ENCODE results near the gene MYO5C. TPM values are rescaled to one million over a fixed set of nuclear protein-coding genes. Genes with fewer than 3 reads are reported as not detected.

The MYO5C gene
- total RNA-seq, 1 donor from 2014 or later: 2.3 TPM

DNA sequence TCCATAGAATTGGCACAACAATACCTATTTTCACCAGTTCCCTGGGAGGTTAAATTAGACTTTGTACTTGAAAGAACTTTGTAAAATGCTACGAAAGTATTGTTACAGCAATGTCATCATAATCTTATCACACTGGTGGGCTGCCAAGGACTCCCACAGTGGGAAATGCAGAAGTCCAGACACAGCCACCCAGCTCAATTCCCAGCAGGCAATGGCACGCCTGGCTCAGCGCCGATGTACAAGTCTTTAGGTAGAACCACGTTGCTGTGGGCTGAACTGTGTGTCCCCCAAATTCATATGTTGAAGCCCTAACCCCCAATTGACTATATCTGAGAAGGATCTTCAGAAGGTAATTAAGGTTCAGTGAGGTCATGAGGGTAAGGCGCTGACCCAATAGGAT is 12.3 kb downstream of the MYO5C start:
- no peak for DNase-seq
- intact Hi-C loops (cut with DNase I): no loop called here
- no peak for ATAC-seq (ENCODE audit: poor library complexity)

DNA sequence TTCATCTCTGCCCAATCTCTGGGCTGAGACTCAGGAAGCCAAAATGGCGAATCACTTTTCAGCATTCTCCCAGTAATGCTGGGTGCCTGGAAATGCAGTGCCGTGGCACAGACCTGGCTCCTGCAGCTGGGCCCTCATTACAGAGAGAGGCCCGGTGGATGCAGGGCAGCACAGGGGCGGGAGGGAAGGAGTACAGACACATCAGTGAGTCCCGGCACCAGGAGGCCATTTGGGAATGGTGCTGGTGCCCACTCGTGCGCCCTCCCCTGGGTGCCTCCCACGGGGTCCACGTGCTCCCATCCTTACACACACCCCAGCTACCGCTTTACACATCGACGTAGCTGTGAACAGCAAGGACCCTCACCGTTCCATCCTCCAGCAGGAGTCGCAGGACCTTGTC is 13.2 kb downstream of the MYO5C start:
- DNase-seq (no peak), ATAC-seq (ENCODE audit: poor library complexity) (no peak)

DNA sequence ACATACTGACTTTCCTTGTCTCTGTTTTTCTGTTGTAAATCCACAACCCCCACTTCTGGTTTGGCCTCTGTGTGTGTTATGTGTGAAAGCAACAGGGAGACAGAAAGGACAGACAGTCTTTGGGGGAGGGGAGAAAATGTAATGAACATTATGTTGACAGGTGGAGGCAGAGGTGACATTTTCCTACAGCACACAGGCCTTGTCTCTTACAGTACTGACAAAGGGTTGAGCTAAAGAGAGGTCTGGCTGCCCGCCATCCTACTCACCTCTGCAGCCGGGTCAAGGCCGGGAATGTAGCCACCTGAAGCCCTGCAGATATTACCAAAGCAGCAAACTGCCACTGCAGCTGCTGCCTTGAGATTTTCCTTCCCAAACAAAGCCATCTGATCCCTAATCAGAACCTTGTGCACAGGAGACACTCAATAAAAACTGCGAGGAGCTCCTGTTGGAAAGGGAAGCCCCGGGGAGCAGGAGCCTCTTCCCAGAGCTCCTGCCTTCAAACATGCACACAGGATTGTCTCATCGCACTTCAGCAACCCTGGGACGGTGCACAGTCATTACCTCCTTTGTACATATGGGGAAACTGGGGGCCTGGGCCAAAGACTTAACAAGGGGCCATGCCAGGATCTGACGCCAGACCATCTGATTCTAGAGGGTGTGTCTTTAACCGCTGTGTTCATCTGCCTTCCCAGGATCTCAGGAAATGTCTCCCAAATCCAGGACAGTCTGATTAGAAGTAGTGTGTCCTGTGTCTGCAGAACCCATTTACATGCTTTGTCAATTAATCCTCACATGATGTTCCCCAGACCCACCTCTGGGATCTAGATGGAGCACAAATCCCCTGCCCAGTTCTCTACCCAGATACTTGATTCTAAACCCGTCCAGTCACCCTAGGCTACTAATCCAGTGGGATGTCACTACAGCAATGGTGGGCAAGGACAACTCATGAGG is 14.2 kb downstream of the MYO5C start:
- intact Hi-C loops (cut with DNase I): no loop called here
- DNase-seq (peak; percentile 76), ATAC-seq (ENCODE audit: poor library complexity) (peak; percentile 93)

More for the DNA sequence above, 13.2 kb downstream of the MYO5C start:
- intact Hi-C loops (cut with DNase I): no loop called here

DNA sequence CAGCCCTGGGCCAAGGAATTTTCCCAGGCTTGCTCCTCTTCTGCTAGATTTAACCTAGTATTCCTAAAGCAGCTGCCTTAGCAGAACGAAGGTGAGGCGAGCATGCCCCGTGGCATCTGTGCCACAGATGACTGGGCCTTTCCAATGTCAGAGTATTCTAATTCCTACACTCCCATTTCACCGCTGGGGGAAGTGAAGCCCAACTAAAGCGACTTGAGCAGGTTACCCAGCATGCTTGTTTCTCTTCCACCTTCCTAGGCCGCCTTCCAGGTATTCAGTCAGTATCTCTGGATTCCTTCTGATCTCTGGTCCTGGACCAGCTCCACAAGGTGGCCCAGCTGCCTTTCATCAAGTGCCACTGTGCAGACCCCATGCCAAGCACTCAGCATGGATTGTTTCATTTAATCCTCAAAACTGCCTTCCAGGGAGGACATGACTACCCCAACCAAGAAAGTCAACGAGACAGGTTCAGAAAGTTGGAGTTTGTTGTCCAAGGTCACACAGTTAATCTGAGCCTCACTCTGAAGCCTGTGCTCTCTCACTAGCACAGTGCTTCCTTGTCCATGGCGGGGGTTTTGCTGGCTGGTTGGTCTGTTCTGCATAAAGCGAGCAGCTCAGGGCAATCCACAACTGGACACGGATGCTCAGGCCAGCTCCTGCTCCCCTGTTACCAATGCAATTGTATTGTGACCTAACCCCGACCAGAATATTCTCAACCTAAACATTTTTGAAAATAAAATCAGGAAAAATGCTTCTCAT is 15.1 kb downstream of the MYO5C start:
- DNase-seq: no peak
- intact Hi-C loops (cut with DNase I): no loop called here
- ATAC-seq (ENCODE audit: poor library complexity): peak; percentile 51

DNA sequence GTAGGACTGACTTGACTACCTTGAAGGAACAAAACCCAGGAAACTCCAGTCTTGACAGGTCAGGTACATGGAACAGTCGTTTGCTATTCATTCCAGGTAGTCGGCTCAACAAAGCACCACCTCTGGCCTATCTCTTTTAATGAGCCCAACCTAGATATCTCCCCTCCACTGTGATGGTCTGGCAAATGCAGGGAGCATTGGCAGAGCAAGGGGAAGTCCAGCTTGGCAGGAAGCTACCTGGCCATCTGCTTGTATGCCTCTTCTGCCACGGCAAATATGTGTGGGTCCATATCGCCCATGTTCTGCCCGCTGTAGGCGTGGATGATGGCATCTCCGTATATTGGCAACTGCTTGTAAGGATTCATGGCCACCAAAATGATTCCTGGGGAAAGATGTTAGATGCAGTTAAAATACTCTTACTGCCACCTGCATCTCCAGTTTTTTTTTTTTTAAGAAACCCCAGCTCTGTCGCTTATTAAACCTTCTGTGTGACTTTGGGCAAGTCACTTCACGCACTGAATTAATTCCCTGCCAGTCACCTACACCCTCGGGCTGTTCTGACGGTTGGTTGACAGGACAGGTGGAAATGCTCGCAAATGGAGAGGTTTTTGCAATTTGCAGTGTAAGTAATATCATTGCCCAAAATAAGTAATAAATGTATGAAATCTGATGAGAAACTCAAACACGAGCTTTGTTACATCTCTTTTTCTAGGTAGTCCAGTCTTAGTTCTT is 16.8 kb downstream of the MYO5C start:
- no peak for ATAC-seq (ENCODE audit: poor library complexity)
- no peak for DNase-seq
- intact Hi-C loops (cut with DNase I): no loop called here

DNA sequence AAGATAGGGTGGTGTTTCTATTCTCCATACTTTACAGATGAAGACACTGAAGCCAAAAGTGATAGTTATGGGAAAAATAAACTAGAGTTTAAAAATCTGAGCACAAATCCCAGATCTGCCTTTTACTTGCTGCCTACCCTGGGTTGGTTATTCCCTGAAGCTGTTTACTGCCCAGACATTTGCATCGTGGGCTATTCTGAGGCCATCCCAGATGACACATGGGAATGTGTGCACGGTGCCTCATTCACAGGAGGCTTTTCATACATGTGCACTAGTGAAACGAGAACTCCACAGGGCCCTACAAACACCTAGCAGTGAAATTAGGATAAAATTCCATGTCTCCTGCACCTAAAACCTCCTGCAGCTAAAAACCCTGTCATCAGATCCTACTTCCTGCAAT is 17.5 kb downstream of the MYO5C start:
- DNase-seq (no peak), ATAC-seq (ENCODE audit: poor library complexity) (no peak)
- intact Hi-C loops (cut with DNase I): no loop called here

DNA sequence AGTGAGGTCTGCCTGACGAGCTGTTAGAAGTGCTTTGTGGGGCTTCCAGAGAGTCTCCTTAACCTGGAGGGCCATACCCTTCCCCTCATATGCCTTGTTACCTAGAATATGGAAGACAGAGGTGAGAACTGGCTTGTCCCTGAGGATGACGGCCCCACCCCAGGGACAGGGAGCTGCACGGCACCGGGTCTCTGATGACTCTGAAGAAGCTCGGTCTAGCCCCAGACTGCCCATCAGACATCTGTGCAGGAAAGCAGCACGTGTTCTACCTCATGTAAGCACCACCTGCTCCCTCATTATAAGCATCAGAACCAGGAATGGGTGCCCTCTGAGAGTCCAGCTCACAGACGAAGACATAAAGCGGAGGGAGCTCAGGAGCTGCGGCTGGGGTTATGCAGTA is 18.0 kb downstream of the MYO5C start:
- intact Hi-C loops (cut with DNase I): no loop called here
- ATAC-seq (ENCODE audit: poor library complexity): no peak
- no peak for DNase-seq

DNA sequence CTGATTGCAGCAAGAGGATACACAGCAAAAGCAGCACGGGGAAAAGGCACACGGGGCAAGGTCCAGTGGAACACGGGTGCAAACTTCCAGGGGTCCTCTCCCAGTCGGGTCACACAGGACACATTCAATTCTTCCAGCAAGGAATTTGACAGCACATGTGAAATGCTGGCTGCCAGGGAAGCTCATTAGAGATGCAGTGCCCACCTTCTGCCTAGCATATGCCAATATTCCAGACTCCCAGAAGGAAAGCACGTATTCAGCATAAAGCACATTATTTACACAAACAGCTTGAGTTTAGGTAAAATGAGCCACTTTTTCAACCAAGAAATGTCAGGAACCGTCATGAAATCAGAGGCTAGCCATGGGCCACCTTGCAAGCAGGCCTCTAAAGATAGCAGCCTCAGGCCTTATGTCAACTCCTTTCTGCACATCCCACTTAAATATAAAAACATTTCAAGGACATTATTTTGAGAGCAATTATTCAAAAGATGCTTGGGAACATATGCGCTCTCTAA is 19.3 kb downstream of the MYO5C start:
- ATAC-seq (ENCODE audit: poor library complexity) (no peak), DNase-seq (no peak)
- intact Hi-C loops (cut with DNase I): no loop called here

DNA sequence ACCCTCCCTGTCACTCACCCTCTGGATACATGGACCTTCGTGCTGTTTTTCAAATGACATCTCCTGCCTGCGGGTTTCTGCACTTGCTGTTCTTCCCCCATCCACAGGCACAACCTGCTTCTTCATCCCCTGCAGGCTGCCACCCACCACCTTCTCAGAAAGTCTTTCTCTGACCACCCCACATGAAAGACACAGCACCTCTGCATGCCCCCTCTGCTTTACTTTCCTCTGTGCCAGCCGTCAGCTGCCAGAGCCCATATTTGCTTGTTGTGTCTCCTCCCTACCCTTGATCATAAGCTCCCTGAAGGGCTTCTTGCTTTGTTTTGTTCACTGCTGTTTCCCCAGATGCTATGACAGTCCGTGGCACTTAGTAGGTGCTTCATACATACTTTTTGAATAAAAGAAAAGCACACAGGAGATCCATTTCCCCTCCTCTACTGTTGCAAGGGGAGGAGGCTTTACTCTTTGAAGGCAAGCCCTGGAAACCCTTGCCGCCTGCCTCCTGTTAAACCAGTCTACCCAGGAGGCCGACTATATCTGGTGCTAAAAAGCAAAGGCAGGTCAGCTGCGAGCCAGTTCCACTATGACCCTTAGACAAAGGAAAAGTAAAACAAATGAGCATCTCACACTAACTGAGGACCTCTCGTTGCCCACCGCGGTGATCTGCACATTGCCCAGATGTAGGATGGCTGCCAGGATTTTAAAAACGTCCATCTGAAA is 31.9 kb downstream of the MYO5C start:
- no peak for DNase-seq
- ATAC-seq (ENCODE audit: poor library complexity): no peak
- intact Hi-C loops (cut with DNase I): no loop called here

DNA sequence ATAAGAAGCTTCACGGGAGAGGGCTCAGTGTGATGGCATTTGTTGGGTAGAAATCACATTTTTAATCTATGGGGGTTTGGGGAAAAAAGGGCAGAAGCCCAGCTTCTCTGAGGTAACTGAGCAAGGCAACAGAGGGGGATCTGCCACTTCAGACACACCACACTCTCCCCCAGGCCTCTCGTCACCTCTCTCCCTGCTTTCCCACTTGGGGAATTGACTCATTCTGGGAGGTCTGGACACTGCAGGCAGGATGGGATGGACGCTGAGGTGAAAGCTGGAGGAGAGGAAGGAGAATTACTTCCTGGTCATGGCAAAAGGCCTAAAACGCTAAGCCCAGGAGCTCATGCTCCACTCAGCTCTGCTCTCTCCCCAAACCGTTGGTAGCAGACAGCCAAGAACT is 33.2 kb downstream of the MYO5C start:
- no peak for DNase-seq
- intact Hi-C loops (cut with DNase I): no loop called here
- ATAC-seq (ENCODE audit: poor library complexity): no peak

DNA sequence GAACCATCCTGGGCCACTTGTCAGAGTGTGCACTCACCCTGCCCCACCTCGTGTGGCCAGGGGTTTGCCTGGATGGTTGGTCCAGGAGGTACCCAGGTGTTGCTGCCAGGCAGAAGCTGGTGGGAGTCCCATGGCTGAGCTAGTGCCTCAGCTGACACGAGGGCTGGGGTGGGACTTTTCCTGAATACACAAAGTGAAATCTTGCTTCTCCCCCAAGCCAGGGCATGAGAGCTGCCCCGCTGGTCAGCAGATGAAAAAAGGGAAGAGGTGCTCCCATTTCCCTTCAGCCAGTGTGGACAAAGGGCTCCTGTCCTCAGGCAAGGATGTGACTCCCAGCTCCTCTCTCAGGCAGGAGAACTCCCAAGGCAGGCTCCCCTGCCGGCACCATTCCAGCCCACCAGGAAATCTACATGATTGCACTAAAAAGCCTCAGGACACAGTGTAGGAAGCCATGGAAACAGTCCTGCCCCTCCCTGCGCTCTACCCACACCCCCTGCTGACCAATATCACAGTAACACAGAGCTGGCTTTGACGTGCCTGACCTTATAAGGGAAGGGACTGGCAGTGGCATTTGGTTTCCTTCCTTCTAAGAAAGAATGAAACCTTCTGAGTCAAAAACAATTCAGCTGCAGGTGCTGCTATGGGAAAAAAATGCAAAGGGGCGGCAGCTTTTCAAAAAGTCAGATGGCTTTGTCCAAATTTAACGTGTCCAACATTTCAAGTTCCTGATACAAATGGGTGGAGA is 33.9 kb downstream of the MYO5C start:
- intact Hi-C loops (cut with DNase I): no loop called here

DNA sequence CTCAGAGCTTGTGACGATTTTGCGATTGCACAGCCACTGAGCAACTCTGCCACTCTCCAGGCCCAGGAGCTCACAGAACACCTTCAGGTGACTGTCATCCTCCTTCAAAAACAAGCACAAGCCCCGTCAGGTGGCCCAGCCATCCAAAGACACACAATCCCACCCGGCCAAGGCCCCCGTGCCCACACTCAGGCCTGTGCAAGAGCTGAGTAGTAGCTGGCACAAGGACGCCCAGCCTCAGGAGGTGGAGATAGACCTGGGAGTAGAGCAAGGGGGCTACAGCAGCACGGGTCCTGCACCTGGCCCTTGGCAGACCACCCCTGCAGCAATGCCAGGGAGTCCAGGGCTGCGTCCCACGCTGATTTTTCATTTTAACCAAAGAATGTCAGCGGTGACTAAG is 34.6 kb downstream of the MYO5C start:
- ATAC-seq (ENCODE audit: poor library complexity) (no peak), DNase-seq (no peak)
- intact Hi-C loops (cut with DNase I): no loop called here

More for the DNA sequence above, 33.9 kb downstream of the MYO5C start:
- peak; percentile 89 for ATAC-seq (ENCODE audit: poor library complexity)
- DNase-seq: peak; percentile 72

DNA sequence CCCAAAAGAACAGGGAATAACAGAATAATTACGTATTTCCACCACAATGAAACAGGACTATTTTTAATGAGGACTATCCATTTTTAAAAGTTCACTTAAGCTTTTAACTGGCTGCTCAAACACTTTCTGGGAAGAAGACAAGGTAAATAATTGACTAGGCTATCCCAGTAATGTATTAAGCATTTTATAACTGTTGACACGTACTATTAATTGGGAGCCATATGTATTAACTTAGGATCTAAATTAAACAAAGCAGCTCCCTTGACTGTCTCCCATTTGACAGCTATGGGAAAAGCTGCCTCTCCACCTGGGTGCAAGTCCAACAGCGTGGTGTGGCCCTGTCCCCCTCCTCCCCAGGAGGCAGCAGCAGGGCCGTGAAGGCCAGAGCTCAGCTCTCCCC is 36.1 kb downstream of the MYO5C start:
- DNase-seq: no peak
- intact Hi-C loops (cut with DNase I): no loop called here
- no peak for ATAC-seq (ENCODE audit: poor library complexity)

DNA sequence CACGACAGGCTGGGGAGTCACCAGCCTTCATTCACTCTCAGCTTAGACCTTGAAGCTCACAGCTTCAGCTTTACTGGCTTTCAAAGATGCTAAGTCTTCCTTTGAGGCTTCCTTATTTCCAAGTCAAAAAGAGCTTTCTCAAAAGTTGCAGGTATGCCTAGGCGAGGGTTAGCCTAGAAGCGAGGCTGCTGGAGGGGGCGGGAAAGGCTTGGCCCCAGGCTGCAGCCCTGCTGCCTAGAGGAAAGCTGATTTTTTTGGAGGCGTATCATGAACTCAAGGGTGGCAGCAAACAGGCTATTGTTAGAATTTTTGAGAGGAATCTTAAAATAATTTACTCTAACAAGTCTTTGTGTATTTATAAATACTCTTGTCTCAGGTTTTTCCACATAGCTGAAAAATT is 37.1 kb downstream of the MYO5C start:
- ATAC-seq (ENCODE audit: poor library complexity): no peak
- intact Hi-C loops (cut with DNase I): no loop called here
- no peak for DNase-seq

DNA sequence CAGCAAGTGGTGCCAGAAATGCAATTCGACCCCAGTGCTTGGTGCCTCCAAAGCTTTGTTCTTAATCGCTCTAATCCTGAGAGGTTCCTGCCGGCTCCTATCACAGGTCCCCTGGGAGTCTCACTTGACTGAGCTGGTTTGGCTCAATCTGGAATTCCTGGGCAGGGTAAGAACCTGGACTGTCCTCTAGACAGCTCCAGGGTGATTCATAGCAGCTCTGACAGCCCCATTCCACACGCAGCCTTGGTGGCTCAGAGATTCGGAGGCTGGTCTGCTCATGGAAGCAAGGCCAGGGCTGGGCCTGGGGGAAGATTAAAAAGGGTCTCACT is 37.9 kb downstream of the MYO5C start:
- DNase-seq: no peak
- intact Hi-C loops (cut with DNase I): no loop called here
- peak; percentile 48 for ATAC-seq (ENCODE audit: poor library complexity)

DNA sequence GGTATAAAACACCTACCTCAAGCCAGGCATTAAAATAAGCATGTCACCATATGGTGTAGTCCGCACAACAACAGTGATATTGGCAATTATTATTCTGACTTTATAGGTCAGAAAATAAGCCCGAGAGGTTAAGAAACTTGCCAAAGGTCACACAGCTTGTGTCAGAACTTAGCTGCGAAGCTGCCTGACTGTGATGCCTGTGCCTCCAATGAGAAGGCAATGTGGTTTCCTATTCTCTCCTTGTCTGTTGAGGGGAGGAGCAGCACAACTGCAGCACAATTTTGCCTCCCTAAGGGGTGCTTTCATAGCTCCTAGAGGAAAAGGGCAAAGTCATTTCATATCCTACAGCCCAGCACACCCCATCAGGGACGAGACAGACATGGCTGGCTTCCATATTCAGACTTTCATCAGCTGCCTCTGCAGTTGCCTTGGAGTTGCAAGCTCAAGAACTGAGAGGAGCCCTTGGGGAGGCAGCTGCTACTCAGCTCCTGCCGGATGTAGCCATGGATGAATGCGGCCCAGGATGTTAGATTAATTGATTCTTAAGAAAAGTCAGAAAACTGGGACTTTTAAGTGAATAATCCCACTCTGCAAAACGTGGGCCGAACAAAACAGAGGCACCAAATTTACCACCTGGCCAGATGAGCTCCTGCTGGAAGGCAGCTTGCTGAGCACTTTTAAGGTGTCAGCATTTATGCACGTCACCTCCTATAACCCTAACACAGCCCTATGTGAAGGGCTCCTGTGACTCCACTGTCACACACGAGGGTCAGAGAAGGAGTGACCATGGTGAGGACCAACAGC is 38.5 kb downstream of the MYO5C start:
- intact Hi-C loops (cut with DNase I): no loop called here
- DNase-seq: no peak
- peak; percentile 25 for ATAC-seq (ENCODE audit: poor library complexity)

DNA sequence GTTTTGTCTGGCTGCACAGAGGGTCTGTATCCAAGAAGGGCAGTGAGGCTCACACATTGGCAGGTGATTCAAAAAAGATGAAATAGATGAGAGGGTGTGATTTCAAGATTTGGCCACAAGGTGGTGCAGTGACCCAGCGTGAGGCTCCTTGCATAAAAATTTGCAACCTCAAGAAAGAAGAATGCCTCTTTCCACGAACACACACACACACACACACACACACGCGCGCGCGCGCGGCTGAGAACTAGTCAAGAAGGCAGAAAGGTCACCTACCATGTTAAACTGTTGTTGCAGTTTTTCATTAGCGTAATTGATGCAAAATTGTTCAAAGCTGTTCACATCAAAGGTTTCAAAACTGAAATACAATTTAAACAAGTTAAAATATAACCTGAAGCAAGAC is 39.2 kb downstream of the MYO5C start:
- ATAC-seq (ENCODE audit: poor library complexity): peak; percentile 57
- intact Hi-C loops (cut with DNase I): no loop called here
- DNase-seq: peak; percentile 57
